SK-N-SH (cell line): Measurements from ENCODE around the gene CST6. TPM values are rescaled to one million over a fixed set of nuclear protein-coding genes. Genes with fewer than 3 reads are reported as not detected.

Experiments used
- CTCF ChIA-PET: fragments of 300-600, 350-600 bp; formaldehyde crosslinking; extraction: SDS; loops from one replicate; lab custom pipeline; 2021; lab: Yijun Ruan, JAX
- POLR2A ChIA-PET: fragments of 350-600 bp; sonication (Branson Sonifier 250); formaldehyde crosslinking; extraction: SDS; loops from one replicate; lab custom pipeline; 2020; ENCODE audit warnings: antibody characterized with exemption, inconsistent platforms; lab: Yijun Ruan, JAX
- DNase-seq: peaks from one replicate; pipeline ENCODE4 v3.0.0; 2012
- H2AFZ ChIP-seq: fragments of 200-600 bp; sonication (generic); 2 replicates; pipeline ENCODE4 v1.8.1; 2016; ENCODE audit warnings: antibody characterized with exemption, mild to moderate bottlenecking, low read depth
- H3F3A ChIP-seq: fragments of 200-600 bp; sonication (generic); replicated peaks from 2 replicates; pipeline ENCODE3; 2016; ENCODE audit warnings: antibody characterized with exemption, mild to moderate bottlenecking; ENCODE audit not compliant: insufficient read depth
- H3K27ac ChIP-seq, 2 experiments: fragments of 200-500 bp in 1 of 2; fragments of 200-600 bp in 1 of 2; sonication (Bioruptor generic) in 1 of 2; sonication (generic), shearing (Covaris generic) in 1 of 2; 2 replicates each; pipeline versions ENCODE4 v1.5.1 to v1.6.1; 2014 to 2016; ENCODE audit warnings: low read depth in 2 of 2, inconsistent platforms in 1 of 2, low read length in 1 of 2, mild to moderate bottlenecking in 1 of 2, mixed read lengths in 1 of 2
- H3K27me3 ChIP-seq: fragments of 200-600 bp; sonication (generic), shearing (Covaris generic); 2 replicates; pipeline ENCODE4 v1.6.1; 2016; ENCODE audit warnings: mixed run types; ENCODE audit not compliant: insufficient read depth
- H3K36me3 ChIP-seq, 2 experiments: fragments of 200-500 bp in 1 of 2; fragments of 200-600 bp in 1 of 2; sonication (Bioruptor generic) in 1 of 2; sonication (generic) in 1 of 2; replicated peaks in 1 of 2; 2 replicates each; pipeline versions ENCODE3 to v1.5.1; 2014 to 2016; ENCODE audit warnings: low read length in 1 of 2, mild to moderate bottlenecking in 1 of 2; ENCODE audit not compliant: insufficient read depth in 2 of 2, control insufficient read depth in 1 of 2
- H3K4me1 ChIP-seq, 2 experiments: fragments of 200-500 bp in 1 of 2; fragments of 200-600 bp in 1 of 2; sonication (Bioruptor generic) in 1 of 2; sonication (generic), shearing (Covaris generic) in 1 of 2; 2 replicates each; pipeline versions ENCODE4 v1.5.1 to v1.6.1; 2014 to 2016; ENCODE audit warnings: low read depth in 1 of 2, low read length in 1 of 2, mixed run types in 1 of 2; ENCODE audit not compliant: insufficient read depth in 2 of 2, control insufficient read depth in 1 of 2
- H3K4me2 ChIP-seq: fragments of 200-600 bp; sonication (generic), shearing (Covaris generic); 2 replicates; pipeline ENCODE4 v1.6.1; 2017; ENCODE audit warnings: mixed run types
- H3K4me3 ChIP-seq, 2 experiments: fragments of 200-500 bp in 1 of 2; fragments of 200-600 bp in 1 of 2; sonication (Bioruptor generic) in 1 of 2; sonication (generic), shearing (Covaris generic) in 1 of 2; 2 replicates each; pipeline versions ENCODE4 v1.5.1 to v1.8.1; 2014 to 2016; ENCODE audit warnings: low read depth in 2 of 2, inconsistent platforms in 1 of 2, low read length in 1 of 2, mild to moderate bottlenecking in 1 of 2, mixed read lengths in 1 of 2, moderate library complexity in 1 of 2
- H3K79me2 ChIP-seq: fragments of 200-600 bp; sonication (generic); 2 replicates; pipeline ENCODE4 v1.8.1; 2017; ENCODE audit warnings: mild to moderate bottlenecking; ENCODE audit not compliant: insufficient read depth
- H3K9ac ChIP-seq: fragments of 200-600 bp; sonication (generic); 2 replicates; pipeline ENCODE4 v1.6.1; 2017; ENCODE audit warnings: mixed run types
- H3K9me2 ChIP-seq: fragments of 200-600 bp; sonication (generic); 2 replicates; pipeline ENCODE4 v1.6.1; 2017; ENCODE audit warnings: mixed run types
- H3K9me3 ChIP-seq: fragments of 200-600 bp; sonication (generic); 2 replicates; pipeline ENCODE4 v1.6.1; 2017; ENCODE audit warnings: mixed run types, mild to moderate bottlenecking, moderate library complexity
- H4K20me1 ChIP-seq: fragments of 200-600 bp; sonication (generic); 2 replicates; pipeline ENCODE4 v1.6.1; 2017; ENCODE audit warnings: mild to moderate bottlenecking, mixed run types; ENCODE audit not compliant: insufficient read depth
- CTCF ChIP-seq: fragments of 200-600 bp; sonication (generic); IDR thresholded peaks from 2 replicates; pipeline ENCODE4 v1.6.1; 2017; ENCODE audit warnings: antibody characterized with exemption, mild to moderate bottlenecking, moderate library complexity
- EZH2phosphoT487 ChIP-seq: fragments of 200-600 bp; sonication (generic); IDR thresholded peaks from 2 replicates; pipeline ENCODE4 v1.6.1; 2017; ENCODE audit warnings: low read depth, mixed run types, mild to moderate bottlenecking, antibody characterized with exemption, moderate library complexity, borderline replicate concordance
- FOXM1 ChIP-seq: IDR thresholded peaks from 2 replicates; pipeline ENCODE4 v1.4.0; 2012; ENCODE audit warnings: low read depth, mild to moderate bottlenecking
- GABPA ChIP-seq: IDR thresholded peaks from 2 replicates; pipeline ENCODE4 v1.4.0; 2012; ENCODE audit warnings: low read depth, mild to moderate bottlenecking
- NFIC ChIP-seq: IDR thresholded peaks from 2 replicates; pipeline ENCODE4 v1.4.0; 2012; ENCODE audit warnings: borderline replicate concordance
- NRF1 ChIP-seq: IDR thresholded peaks from 2 replicates; pipeline ENCODE4 v1.6.1; 2012; ENCODE audit warnings: low read depth, mild to moderate bottlenecking, low read length
- POLR2AphosphoS5 ChIP-seq: IDR thresholded peaks from 2 replicates; pipeline ENCODE4 v1.6.1; 2012; ENCODE audit warnings: low read depth, low read length
- RCOR1 ChIP-seq: fragments of 150-350 bp; IDR thresholded peaks from 2 replicates; pipeline ENCODE4 v1.6.1; 2017; ENCODE audit warnings: antibody characterized with exemption, low read length
- RXRA ChIP-seq: IDR thresholded peaks from 2 replicates; pipeline ENCODE4 v1.4.0; 2012; ENCODE audit warnings: low read depth, mild to moderate bottlenecking, borderline replicate concordance
- SIN3A ChIP-seq: IDR thresholded peaks from 2 replicates; pipeline ENCODE4 v1.6.1; 2012; ENCODE audit warnings: low read depth, mild to moderate bottlenecking, low read length, moderate library complexity, borderline replicate concordance
- TAF1 ChIP-seq: IDR thresholded peaks from 2 replicates; pipeline ENCODE4 v1.6.1; 2012; ENCODE audit warnings: low read depth, mild to moderate bottlenecking, low read length, moderate library complexity, borderline replicate concordance
- TEAD4 ChIP-seq: IDR thresholded peaks from 2 replicates; pipeline ENCODE4 v1.4.0; 2012; ENCODE audit warnings: mild to moderate bottlenecking, borderline replicate concordance; ENCODE audit not compliant: insufficient read depth
- USF1 ChIP-seq: IDR thresholded peaks from 2 replicates; pipeline ENCODE4 v1.4.0; 2012; ENCODE audit warnings: low read depth, borderline replicate concordance
- ZBTB33 ChIP-seq: IDR thresholded peaks from 2 replicates; pipeline ENCODE4 v1.4.0; 2012; ENCODE audit warnings: low read depth, borderline replicate concordance
- WGBS: methylation state at CpG from one replicate; pipeline ENCODE4 v1.1.6; 2017; ENCODE audit warnings: low lambda C conversion rate; 5-methylcytosine and 5-hydroxymethylcytosine counted together
- polyA plus RNA-seq, 3 experiments: library from polyadenylated mRNA; depleted of rRNA; stranded (reverse); fragments of >200 nt; gene quantifications; 2 replicates each; pipeline ENCODE4 v1.2.3, GENCODE V29; 2012

Gene CST6
- polyA plus RNA-seq, 1 of the 3 experiments (the other 2 are of a cell fraction), result 0.90 TPM

GRCh38 chr11:66003291-66003690, 8.5 kb upstream of the CST6 start:
- Histone ChIP-seq H3K4me2 (peak overlapping the region; percentile 96), H3K4me3 (peak overlapping the region; percentile 95 to 99), H3F3A (peaks cover 44% of the 10 kb centered on the region), H2AFZ (no peak overlapping the region)
- POLR2A ChIA-PET, result interaction anchor here (1.5 to 2.0 kb wide), 3 partner anchors 42 to 115 kb away, joined by 5 to 11 read pairs (median 8); partner anchors contain the start of genes FIBP and SF3B2
- TF ChIP-seq GABPA (no peak), NFIC (no peak), SIN3A (no peak), TEAD4 (no peak), EZH2phosphoT487 (no peak), ZBTB33 (no peak), TAF1 (no peak), NRF1 (no peak), RXRA (no peak), RCOR1 (no peak), CTCF (no peak)
- TF ChIP-seq, all 33 proteins: peak for 0
- Histone ChIP-seq H3K79me2 (peaks cover 61% of the 10 kb centered on the region), H3K36me3 (peaks cover 36 to 38% of the 10 kb centered on the region in 2 experiments), H4K20me1 (peaks cover 4% of the 10 kb centered on the region; the same call in 1 of the 2 replicates), H3K9ac (peak overlapping the region; percentile 95), H3K4me1 (peaks cover 6 to 11% of the 10 kb centered on the region in 2 experiments; a peak in 3 of 4 replicates), H3K9me2 (no peaks in the 10 kb centered on the region), H3K27ac (peak overlapping the region; percentile 98; a peak in 2 of 4 replicates), H3K9me3 (no peaks in the 10 kb centered on the region), H3K27me3 (no peaks in the 10 kb centered on the region)
- CTCF ChIA-PET, result interaction anchor here (1.4 to 1.9 kb wide), 6 partner anchors 10 to 144 kb away, joined by 3 to 14 read pairs (median 6); no protein-coding TSS in a partner anchor
- no peak for DNase-seq
- WGBS, result 36% methylated on average over 6 of the region's 6 CpGs

GRCh38 chr11:66004186-66004585, 7.6 kb upstream of the CST6 start:
- ChIA-PET CTCF (interaction anchor here (1.0 to 1.6 kb wide), 3 partner anchors 18 to 119 kb away, joined by 3 to 8 read pairs (median 6); no protein-coding TSS in a partner anchor), POLR2A (interaction anchor here (2.0 kb wide), 1 partner anchor 48 kb away, joined by 8 read pairs; the partner anchor contains the start of gene SF3B2)
- H3K9me3 ChIP-seq, result no peaks in the 10 kb centered on the region
- peaks cover 49% of the 10 kb centered on the region for H3F3A ChIP-seq
- no peak for DNase-seq
- peaks cover 56% of the 10 kb centered on the region for H3K79me2 ChIP-seq
- peaks cover 4% of the 10 kb centered on the region; the same call in 1 of the 2 replicates for H4K20me1 ChIP-seq
- H3K4me3 ChIP-seq, result no peak overlapping the region
- WGBS, result 88% methylated on average over 4 of the region's 4 CpGs
- peaks cover 6 to 11% of the 10 kb centered on the region in 2 experiments; a peak in 3 of 4 replicates for H3K4me1 ChIP-seq
- TF ChIP-seq TAF1, result no peak
- TF ChIP-seq POLR2AphosphoS5, result no peak
- TF ChIP-seq FOXM1, result no peak
- no peak for TF ChIP-seq USF1
- H3K27ac ChIP-seq, result no peak overlapping the region
- no peaks in the 10 kb centered on the region for H3K9me2 ChIP-seq
- H2AFZ ChIP-seq, result no peak overlapping the region
- H3K27me3 ChIP-seq, result no peaks in the 10 kb centered on the region
- peaks cover 27 to 30% of the 10 kb centered on the region in 2 experiments for H3K36me3 ChIP-seq
- no peak overlapping the region for H3K4me2 ChIP-seq
- H3K9ac ChIP-seq, result no peak overlapping the region
